Uterus (tissue), 2 donors: ENCODE data around the gene HOTAIR.

Source experiments
- CTCF ChIP-seq, 4 experiments: fragments of 200-600 bp in 2 of 4; fragments of 450-650 bp in 2 of 4; sonication (generic) in 2 of 4; IDR thresholded peaks; one replicate each; pipeline ENCODE4 v1.5.1; 2016 to 2019; ENCODE audit warnings: antibody characterized with exemption in 4 of 4, mild to moderate bottlenecking in 2 of 4, moderate library complexity in 1 of 4
- POLR2A ChIP-seq, 2 donors: fragments of 450-650 bp; IDR thresholded peaks; one replicate each; pipeline ENCODE4 v1.6.1; 2016; ENCODE audit warnings: antibody characterized with exemption in 2 of 2, mild to moderate bottlenecking in 1 of 2, moderate library complexity in 1 of 2

- TF ChIP-seq POLR2A (IDR thresholded peaks at IDR 0.05) (no peak), CTCF (IDR thresholded peaks at IDR 0.05) (no peak)
Observed at GRCh38 chr12:53931844-53932581, 42.7 kb downstream of the HOTAIR start.
